Activated CD8-positive, alpha-beta T cell treated with anti-CD3 and anti-CD28 coated beads, Interleukin-2, amount 10 ng/mL, durations not matched to agents 7 days and 5 days (primary cell): Measurements from ENCODE around the gene SYNGR4. TPM values are rescaled to one million over a fixed set of nuclear protein-coding genes. Genes with fewer than 3 reads are reported as not detected.
"Not testable (repeated sequence)": the region's sequence is repeated elsewhere in the genome, so short reads cannot be mapped to it uniquely, and the experiment has no call there.

Experiments
- ATAC-seq: fragments of 150-1000 bp; cut with Tn5 transposase; one replicate; pipeline ENCODE4 v1.10.0; 2021; ENCODE audit warnings: moderate library complexity
- CTCF ChIA-PET: fragments of 350-600 bp; sonication (Branson Sonifier 250); formaldehyde crosslinking; loops from one replicate; lab custom pipeline; 2021; ENCODE audit warnings: antibody characterized with exemption; lab: Charles Lee
- POLR2A ChIA-PET: fragments of 350-600 bp; sonication (Branson Sonifier 250); formaldehyde crosslinking; loops from one replicate; lab custom pipeline; 2021; ENCODE audit warnings: antibody characterized with exemption; lab: Charles Lee
- DNase-seq: peaks from one replicate; pipeline ENCODE4 v3.0.0-alpha.2; 2020
- H3K27ac Mint-ChIP-seq: one replicate; pipeline ENCODE4 v1.8.0; 2021; ENCODE audit warnings: mild to moderate bottlenecking, mixed read lengths
- H3K27me3 Mint-ChIP-seq: one replicate; pipeline ENCODE4 v1.8.0; 2021; ENCODE audit warnings: low read depth, mixed read lengths
- H3K36me3 Mint-ChIP-seq: one replicate; pipeline ENCODE4 v1.8.0; 2021; ENCODE audit warnings: low read depth, mixed read lengths
- H3K4me1 Mint-ChIP-seq: one replicate; pipeline ENCODE4 v1.8.0; 2021; ENCODE audit warnings: low read depth, mixed read lengths
- H3K4me3 Mint-ChIP-seq: one replicate; pipeline ENCODE4 v1.8.0; 2021; ENCODE audit warnings: mild to moderate bottlenecking, mixed read lengths
- H3K9me3 Mint-ChIP-seq: one replicate; pipeline ENCODE4 v1.8.0; 2022; ENCODE audit warnings: mixed read lengths; ENCODE audit not compliant: insufficient read depth
- total RNA-seq, 2 experiments: library from RNA; stranded (reverse); gene quantifications; one replicate each; pipeline ENCODE4 v1.2.3, GENCODE V29; 2021

The SYNGR4 gene
- total RNA-seq, 2 experiments from 2014 or later = not detected

DNA sequence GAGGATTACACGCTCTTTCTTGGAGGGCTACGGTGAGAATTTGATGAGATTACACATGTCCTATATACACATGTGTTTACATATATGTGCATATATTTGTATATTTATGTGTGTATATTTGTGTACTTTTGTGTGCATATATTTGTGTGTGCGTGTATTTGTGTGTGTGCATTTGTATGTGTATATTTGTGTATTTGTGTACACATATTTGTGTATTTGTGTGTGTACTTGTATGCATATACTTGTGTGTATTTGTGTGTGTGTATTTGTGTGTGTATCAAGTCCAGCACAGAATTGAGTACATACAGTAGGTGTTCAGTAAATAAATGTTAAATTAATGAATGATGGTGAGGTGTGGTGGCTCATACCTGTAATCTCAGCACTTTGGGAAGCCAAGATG is 2.3 kb upstream of the SYNGR4 start:
- ATAC-seq (no peak), DNase-seq (no peak)
- H3K27me3 Mint-ChIP-seq = no peaks in the 10 kb centered on the region
- H3K36me3 Mint-ChIP-seq = peaks cover 13% of the 10 kb centered on the region
- peaks cover 21% of the 10 kb centered on the region for H3K4me1 Mint-ChIP-seq
- H3K4me3 Mint-ChIP-seq = no peak overlapping the region
- no peaks in the 10 kb centered on the region for H3K9me3 Mint-ChIP-seq
- no peak overlapping the region for H3K27ac Mint-ChIP-seq
- ChIA-PET CTCF (interaction anchor here (1.5 to 3.5 kb wide), 3 partner anchors 28 to 71 kb away, joined by 5 to 43 read pairs (median 25); partner anchors contain the start of gene KDELR1), POLR2A (interaction anchor here (1.0 kb wide), 1 partner anchor 40 kb away, joined by 3 read pairs; a partner anchor contains a TSS)

DNA sequence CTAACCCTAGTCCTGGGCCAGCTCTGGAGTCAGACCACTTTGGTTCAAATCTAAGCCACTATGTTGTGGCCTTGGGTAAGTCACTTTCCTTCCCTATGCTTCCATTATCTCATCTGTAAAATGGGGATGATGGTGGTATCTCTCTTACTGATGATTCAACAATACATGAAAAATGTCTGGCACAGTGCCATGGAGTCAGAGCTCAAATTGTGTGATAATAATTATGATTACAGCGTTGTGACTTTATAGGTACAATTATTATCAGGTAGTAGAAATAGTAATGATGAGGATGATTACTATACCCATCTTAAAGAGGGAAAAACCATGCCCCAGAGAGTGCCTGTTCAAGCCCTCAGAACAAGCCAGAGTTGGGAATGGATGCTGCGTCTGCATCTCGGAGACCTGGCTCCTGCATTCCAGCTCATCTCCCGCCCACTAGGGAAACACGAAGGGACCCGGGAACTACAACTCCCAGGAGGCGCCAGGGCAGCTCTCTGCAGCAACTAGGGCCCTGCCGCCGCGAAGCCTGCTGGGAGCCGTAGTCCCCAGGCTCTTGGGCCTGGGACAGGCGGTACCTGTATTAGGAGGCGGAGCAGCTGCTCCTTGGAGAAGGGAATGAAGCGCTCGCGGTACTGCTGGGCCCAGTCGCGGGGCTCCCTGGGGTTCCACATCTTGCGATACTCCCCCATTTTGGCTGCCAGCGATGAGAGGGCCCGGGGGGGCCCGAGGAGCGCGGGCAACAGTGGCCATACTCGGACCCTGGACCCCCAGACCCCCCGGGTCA is 1.3 kb upstream of the SYNGR4 start:
- peaks cover 13% of the 10 kb centered on the region for H3K36me3 Mint-ChIP-seq
- no peaks in the 10 kb centered on the region for H3K9me3 Mint-ChIP-seq
- ATAC-seq = peak; percentile 72
- POLR2A ChIA-PET = interaction anchor here (0.8 to 2.4 kb wide), 7 partner anchors 12 to 118 kb away, joined by 3 to 10 read pairs (median 5); partner anchors contain the start of gene KDELR1
- H3K4me1 Mint-ChIP-seq = peaks cover 21% of the 10 kb centered on the region
- peak overlapping the region; percentile 86 for H3K4me3 Mint-ChIP-seq
- peak; percentile 93 for DNase-seq
- H3K27ac Mint-ChIP-seq = peak overlapping the region; percentile 97
- CTCF ChIA-PET = interaction anchor here (0.8 to 3.5 kb wide), 12 partner anchors 11 to 246 kb away, joined by 3 to 43 read pairs (median 6); partner anchors contain the start of genes GRWD1 and KDELR1
- H3K27me3 Mint-ChIP-seq = no peaks in the 10 kb centered on the region

DNA sequence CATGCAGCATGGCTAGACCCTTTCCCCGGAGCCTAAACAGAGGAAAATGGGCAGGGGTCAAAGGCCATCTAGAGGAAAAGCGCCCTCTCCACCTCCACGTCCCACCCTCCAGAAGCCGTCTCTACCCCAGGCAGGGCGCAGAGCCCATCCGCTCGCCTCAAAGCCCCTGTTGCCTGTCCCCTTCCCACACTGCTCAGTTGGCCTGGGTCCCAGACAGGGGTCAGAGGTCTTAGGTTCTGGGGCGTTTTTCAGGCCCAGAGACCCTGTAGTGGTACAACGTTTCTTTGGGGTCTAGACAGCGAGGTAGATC is 712 bp upstream of the SYNGR4 start:
- Mint-ChIP-seq H3K4me3 (peak overlapping the region; percentile 86), H3K36me3 (peaks cover 11% of the 10 kb centered on the region), H3K27me3 (no peaks in the 10 kb centered on the region), H3K9me3 (no peaks in the 10 kb centered on the region), H3K27ac (peak overlapping the region; percentile 97), H3K4me1 (peaks cover 21% of the 10 kb centered on the region)
- ChIA-PET POLR2A (interaction anchor here (0.6 to 2.4 kb wide), 11 partner anchors 10 to 124 kb away, joined by 3 to 15 read pairs (median 5); partner anchors contain the start of gene KDELR1), CTCF (interaction anchor here (0.9 to 3.5 kb wide), 13 partner anchors 12 to 246 kb away, joined by 3 to 43 read pairs (median 6); partner anchors contain the start of genes GRWD1 and KDELR1)
- ATAC-seq (peak; percentile 12), DNase-seq (no peak)

DNA sequence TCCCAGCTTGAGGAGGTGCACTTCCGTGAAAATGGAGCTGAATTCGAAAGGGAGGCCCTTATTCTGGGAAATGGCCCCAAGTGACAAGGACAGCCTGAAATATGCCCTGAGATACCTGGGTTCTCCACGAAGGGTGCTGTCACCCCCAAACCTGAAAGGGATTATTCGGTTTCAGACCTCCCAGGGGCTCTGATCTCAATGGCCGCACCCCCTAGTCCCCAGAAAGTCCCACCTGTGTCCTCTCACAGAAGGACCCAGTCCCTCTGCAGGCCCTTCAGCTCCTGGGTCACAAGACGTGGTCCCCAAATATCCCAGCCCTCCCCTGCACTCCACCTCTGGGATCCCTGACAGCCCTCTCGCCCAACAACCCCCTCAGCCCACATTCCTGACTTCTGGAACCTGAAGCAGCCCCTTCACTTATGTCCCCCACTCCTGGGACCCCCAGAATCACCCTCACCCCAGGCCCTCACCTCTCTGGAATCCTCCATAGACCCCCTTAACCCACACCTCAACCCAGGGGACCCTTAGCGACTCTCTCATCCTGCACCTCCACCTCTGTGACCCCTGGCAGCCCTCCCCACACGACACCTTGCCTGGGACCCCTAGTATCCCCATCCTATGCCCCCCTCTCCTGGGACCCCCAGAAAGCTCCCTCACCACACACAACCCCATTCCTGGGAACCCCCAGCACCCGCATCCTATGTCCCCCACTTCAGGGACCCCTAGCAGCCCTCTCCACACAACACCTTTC is 606 bp downstream of the SYNGR4 start:
- ChIA-PET CTCF (interaction anchor here (0.8 to 3.5 kb wide), 11 partner anchors 8 to 244 kb away, joined by 3 to 43 read pairs (median 6); partner anchors contain the start of genes GRWD1 and KDELR1), POLR2A (interaction anchor here (1.7 to 2.4 kb wide), 4 partner anchors 26 to 116 kb away, joined by 6 to 15 read pairs (median 9); partner anchors contain the start of gene KDELR1)
- no peak for DNase-seq
- no peak for ATAC-seq
- Mint-ChIP-seq H3K9me3 (no peaks in the 10 kb centered on the region), H3K4me1 (peaks cover 21% of the 10 kb centered on the region), H3K4me3 (peak overlapping the region; percentile 86), H3K36me3 (peaks cover 3% of the 10 kb centered on the region), H3K27me3 (no peaks in the 10 kb centered on the region), H3K27ac (peak overlapping the region; percentile 97)

DNA sequence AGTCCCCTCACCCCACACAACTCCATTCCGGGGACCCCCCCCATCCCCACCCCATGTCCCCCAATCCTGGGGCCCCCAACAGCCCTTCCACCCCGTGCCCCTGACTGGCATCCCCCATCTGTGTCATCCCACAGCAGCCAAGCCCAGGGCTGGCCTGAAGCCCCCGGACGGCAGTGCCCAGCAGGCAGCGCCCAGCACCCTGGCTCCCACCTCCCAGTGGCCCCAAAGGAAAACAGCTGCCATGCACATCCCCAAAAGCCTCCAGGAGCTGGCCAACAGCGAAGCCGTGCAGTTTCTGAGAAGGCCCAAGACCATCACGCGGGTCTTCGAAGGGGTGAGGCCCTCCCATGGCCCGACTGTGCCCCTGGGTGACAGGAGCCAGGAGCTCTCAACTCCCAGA is 1.4 kb downstream of the SYNGR4 start:
- Mint-ChIP-seq H3K27ac (peak overlapping the region; percentile 97), H3K9me3 (no peaks in the 10 kb centered on the region), H3K27me3 (no peaks in the 10 kb centered on the region), H3K36me3 (peaks cover 3% of the 10 kb centered on the region), H3K4me3 (no peak overlapping the region), H3K4me1 (peaks cover 21% of the 10 kb centered on the region)
- CTCF ChIA-PET = interaction anchor here (3.5 kb wide), 1 partner anchor 32 kb away, joined by 25 read pairs; no protein-coding TSS in a partner anchor
- ATAC-seq (no peak), DNase-seq (no peak)
- POLR2A ChIA-PET = interaction anchor here (2.1 kb wide), 1 partner anchor 26 kb away, joined by 15 read pairs; the partner anchor contains the start of gene KDELR1

DNA sequence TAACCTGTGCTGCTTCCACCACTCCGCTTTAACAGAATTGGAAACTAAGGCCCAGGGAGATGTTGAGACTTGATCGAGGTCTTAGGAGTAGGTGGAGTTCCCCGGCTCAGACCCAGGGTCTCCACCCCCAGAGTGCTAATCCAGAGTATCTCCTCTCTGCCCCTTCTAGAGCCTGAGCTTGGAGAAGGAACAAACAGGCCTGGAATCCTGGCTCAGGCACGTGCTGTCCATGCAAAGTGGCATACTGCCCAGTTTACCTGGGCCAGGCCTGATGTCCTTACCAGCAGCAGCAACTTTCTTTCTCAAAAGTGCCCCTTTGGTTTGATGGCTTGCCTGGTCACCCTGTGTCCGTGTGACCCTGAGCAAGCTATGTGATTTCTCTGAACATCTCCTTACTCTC is 3.7 kb downstream of the SYNGR4 start:
- ChIA-PET CTCF (interaction anchor here (1.2 to 2.2 kb wide), 2 partner anchors 24 to 217 kb away, joined by 3 to 5 read pairs; partner anchors contain the start of gene KDELR1), POLR2A (no interaction called here)
- Mint-ChIP-seq H3K4me3 (no peak overlapping the region), H3K27me3 (no peaks in the 10 kb centered on the region), H3K36me3 (no peaks in the 10 kb centered on the region), H3K27ac (no peak overlapping the region), H3K4me1 (peaks cover 15% of the 10 kb centered on the region), H3K9me3 (no peaks in the 10 kb centered on the region)
- ATAC-seq (no peak), DNase-seq (no peak)

DNA sequence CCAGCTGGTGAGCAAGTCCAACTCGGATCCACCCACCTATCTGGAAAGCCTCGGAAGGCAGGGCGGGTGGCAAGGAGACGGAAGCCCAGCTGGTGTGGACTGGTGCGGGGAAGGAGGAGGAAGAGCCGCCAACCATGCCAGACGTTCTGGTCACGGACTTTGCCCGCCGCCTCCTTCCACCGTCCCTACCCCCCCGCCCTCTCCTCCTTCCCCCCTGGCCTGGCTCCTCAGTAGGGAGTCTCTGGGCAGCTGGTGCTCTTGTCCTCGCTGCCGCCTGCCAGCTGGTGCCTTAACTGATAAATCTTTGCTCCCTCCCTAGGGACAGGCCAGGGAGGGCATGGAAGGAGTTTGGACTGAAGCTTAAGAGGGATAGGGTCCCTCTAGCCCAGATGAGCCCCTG is 4.8 kb downstream of the SYNGR4 start:
- H3K36me3 Mint-ChIP-seq = no peaks in the 10 kb centered on the region
- H3K4me1 Mint-ChIP-seq = peaks cover 13% of the 10 kb centered on the region
- ChIA-PET POLR2A (no interaction called here), CTCF (interaction anchor here (2.2 kb wide), 1 partner anchor 23 kb away, joined by 5 read pairs; the partner anchor contains the start of gene KDELR1)
- H3K27ac Mint-ChIP-seq = no peak overlapping the region
- no peak for ATAC-seq
- H3K9me3 Mint-ChIP-seq = no peaks in the 10 kb centered on the region
- no peak overlapping the region for H3K4me3 Mint-ChIP-seq
- DNase-seq = no peak
- H3K27me3 Mint-ChIP-seq = no peaks in the 10 kb centered on the region

DNA sequence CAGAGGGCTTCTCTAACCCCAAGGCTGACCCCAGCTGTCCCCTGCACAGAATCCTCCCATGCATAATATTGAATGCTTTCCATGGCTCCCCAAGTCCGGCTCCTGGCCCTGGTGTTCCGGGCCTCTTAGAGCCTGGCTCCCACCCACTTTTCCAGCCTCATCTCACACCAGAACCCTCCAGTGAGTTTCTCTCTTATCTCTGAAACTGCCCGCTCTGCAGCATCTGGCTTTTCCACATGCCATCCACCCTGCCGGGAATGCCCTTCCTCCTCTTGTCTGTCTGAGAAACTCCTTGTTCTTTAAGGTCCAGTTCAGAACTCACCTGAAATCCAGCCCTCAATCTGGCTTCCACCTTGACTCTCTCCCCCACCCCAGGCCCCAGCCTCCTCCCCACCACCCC is 6.8 kb downstream of the SYNGR4 start:
- ATAC-seq (no peak), DNase-seq (no peak)
- ChIA-PET CTCF (interaction anchor here (1.4 kb wide), 1 partner anchor 21 kb away, joined by 3 read pairs; the partner anchor contains the start of gene KDELR1), POLR2A (no interaction called here)
- H3K4me1 Mint-ChIP-seq = peaks cover 1% of the 10 kb centered on the region
- H3K4me3 Mint-ChIP-seq = no peak overlapping the region
- no peaks in the 10 kb centered on the region for H3K36me3 Mint-ChIP-seq
- H3K27me3 Mint-ChIP-seq = no peaks in the 10 kb centered on the region
- no peaks in the 10 kb centered on the region for H3K9me3 Mint-ChIP-seq
- H3K27ac Mint-ChIP-seq = peak overlapping the region; percentile 16

DNA sequence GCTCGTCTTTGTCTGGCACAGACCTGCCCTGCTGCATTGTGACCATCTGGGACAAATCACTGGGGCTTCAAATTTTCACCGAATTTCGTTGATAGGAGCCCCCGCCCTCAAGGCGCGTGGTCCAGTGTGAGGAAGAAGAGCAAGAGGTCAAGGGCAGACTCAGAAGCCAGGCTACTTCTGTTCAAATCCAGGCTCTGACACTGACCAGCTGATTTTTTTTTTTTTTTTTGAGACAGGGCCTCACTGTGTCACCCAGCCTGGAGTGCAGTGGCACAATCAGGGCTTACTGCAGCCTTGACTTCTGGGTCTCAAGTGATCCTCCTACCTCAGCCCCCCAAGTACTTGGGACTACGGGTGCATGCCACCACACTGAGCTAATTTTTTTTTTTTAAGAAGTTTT is 7.2 kb downstream of the SYNGR4 start:
- H3K27me3 Mint-ChIP-seq = no peaks in the 10 kb centered on the region
- H3K36me3 Mint-ChIP-seq = no peaks in the 10 kb centered on the region
- DNase-seq = no peak
- no peaks in the 10 kb centered on the region for H3K9me3 Mint-ChIP-seq
- H3K4me3 Mint-ChIP-seq = no peak overlapping the region
- no peak for ATAC-seq
- CTCF ChIA-PET = interaction anchor here (1.4 kb wide), 1 partner anchor 20 kb away, joined by 3 read pairs; the partner anchor contains the start of gene KDELR1
- no peak overlapping the region for H3K27ac Mint-ChIP-seq
- POLR2A ChIA-PET = no interaction called here
- H3K4me1 Mint-ChIP-seq = peaks cover 1% of the 10 kb centered on the region

DNA sequence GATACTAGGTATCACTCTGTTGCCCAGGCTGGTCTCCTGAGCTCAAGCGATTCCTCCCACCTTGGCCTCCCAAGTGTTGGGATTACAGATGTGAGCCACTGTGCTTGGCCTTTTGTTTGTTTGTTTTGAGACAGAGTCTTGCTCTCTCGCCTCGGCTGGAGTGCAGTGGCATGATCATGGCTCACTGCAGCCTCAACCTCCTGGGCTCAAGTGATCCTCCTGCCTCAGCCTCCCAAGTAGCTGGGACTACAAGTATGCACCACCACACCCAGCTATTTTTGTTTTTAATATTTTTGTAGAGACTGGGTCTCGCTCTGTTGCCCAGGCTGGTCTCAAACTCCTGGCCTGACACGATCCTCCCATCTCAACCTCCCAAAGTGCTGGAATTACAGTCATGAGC is 7.6 kb downstream of the SYNGR4 start:
- H3K4me1 Mint-ChIP-seq, H3K4me3 Mint-ChIP-seq, H3K27ac Mint-ChIP-seq, DNase-seq, ATAC-seq, POLR2A ChIA-PET, H3K9me3 Mint-ChIP-seq, H3K36me3 Mint-ChIP-seq, H3K27me3 Mint-ChIP-seq: not testable (repeated sequence)
- CTCF ChIA-PET = interaction anchor here (1.4 kb wide), 1 partner anchor 20 kb away, joined by 3 read pairs; the partner anchor contains the start of gene KDELR1

DNA sequence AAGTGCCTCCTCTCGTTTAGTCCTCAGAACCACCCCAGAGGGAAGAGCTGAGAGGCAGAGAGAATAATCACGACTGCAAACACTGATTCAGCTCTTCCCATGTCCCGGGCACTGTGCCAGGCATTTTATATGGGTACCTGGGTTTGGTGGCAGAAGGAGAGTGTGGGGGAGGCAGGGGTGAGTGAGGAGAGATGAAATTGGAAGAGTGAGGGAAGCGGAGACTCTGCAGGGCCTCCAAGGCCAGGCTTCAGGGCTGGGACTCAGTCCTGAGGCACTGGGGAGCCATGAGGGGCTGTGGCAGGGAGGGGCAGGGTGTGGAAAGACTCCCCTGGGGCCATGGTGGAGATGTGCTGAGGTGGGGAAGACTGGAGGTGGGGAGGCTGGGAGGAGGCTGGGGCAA is 8.7 kb downstream of the SYNGR4 start:
- Mint-ChIP-seq H3K27me3 (no peaks in the 10 kb centered on the region), H3K9me3 (no peaks in the 10 kb centered on the region), H3K36me3 (no peaks in the 10 kb centered on the region), H3K4me1 (no peaks in the 10 kb centered on the region), H3K27ac (no peak overlapping the region), H3K4me3 (no peak overlapping the region)
- DNase-seq (no peak), ATAC-seq (no peak)
- CTCF ChIA-PET = interaction anchor here (0.9 to 1.8 kb wide), 2 partner anchors 9 to 18 kb away, joined by 4 to 8 read pairs; partner anchors contain the start of genes KDELR1, SYNGR4 and TMEM143
- POLR2A ChIA-PET = interaction anchor here (0.6 to 1.0 kb wide), 2 partner anchors 40 to 169 kb away, joined by 3 read pairs; no protein-coding TSS in a partner anchor
